WTC11 (cell line): ENCODE measurements around the gene CFAP77. TPM values are rescaled to one million over a fixed set of nuclear protein-coding genes. Genes with fewer than 3 reads are reported as not detected.
A peak's percentile ranks its signal among the peaks of the same experiment; 100 is the strongest.

Experiments used
- ATAC-seq: fragments of 200-7000 bp; cut with Tn5 transposase; 2 replicates; pipeline ENCODE4 v1.10.0; 2021; ENCODE audit warnings: mild to moderate bottlenecking, moderate library complexity
- CTCF ChIA-PET: fragments of 300-600 bp; sonication (Branson Sonifier 250); formaldehyde crosslinking; loops from one replicate; lab custom pipeline; 2021; ENCODE audit warnings: antibody characterized with exemption; lab: Charles Lee
- POLR2A ChIA-PET: fragments of 350-600 bp; sonication (Branson Sonifier 250); formaldehyde crosslinking; loops from one replicate; lab custom pipeline; 2021; ENCODE audit warnings: antibody characterized with exemption; lab: Charles Lee
- DNase-seq: peaks from one replicate; pipeline ENCODE4 v3.0.0; 2021; ENCODE audit warnings: low spot score
- H3K27ac Mint-ChIP-seq: 2 replicates; pipeline ENCODE4 v1.8.0; 2021; ENCODE audit warnings: mixed read lengths
- H3K27me3 Mint-ChIP-seq: 2 replicates; pipeline ENCODE4 v1.8.0; 2021; ENCODE audit warnings: low read depth, mild to moderate bottlenecking, moderate library complexity, mixed read lengths
- H3K36me3 Mint-ChIP-seq: 2 replicates; pipeline ENCODE4 v1.8.0; 2021; ENCODE audit warnings: mixed read lengths
- H3K4me1 Mint-ChIP-seq: 2 replicates; pipeline ENCODE4 v1.8.0; 2022; ENCODE audit warnings: mixed read lengths
- H3K4me3 Mint-ChIP-seq: 2 replicates; pipeline ENCODE4 v1.8.0; 2021; ENCODE audit warnings: mild to moderate bottlenecking, moderate library complexity, mixed read lengths
- H3K9me3 Mint-ChIP-seq: 2 replicates; pipeline ENCODE4 v1.8.0; 2021; ENCODE audit warnings: mixed read lengths
- ATF1 ChIP-seq: sonication (generic); formaldehyde crosslinking; IDR thresholded peaks from 2 replicates; pipeline ENCODE4 v1.8.1; 2023; ENCODE audit warnings: mild to moderate bottlenecking, moderate library complexity, missing genetic modification reagents
- CREM ChIP-seq: sonication (generic); formaldehyde crosslinking; IDR thresholded peaks from 2 replicates; pipeline ENCODE4 v1.8.1; 2022; ENCODE audit warnings: mild to moderate bottlenecking, missing genetic modification reagents, moderate library complexity
- FOXJ3 ChIP-seq: sonication (generic); formaldehyde crosslinking; IDR thresholded peaks from 2 replicates; pipeline ENCODE4 v1.9.0; 2021; ENCODE audit warnings: missing genetic modification reagents, mild to moderate bottlenecking, borderline replicate concordance
- FOXP1 ChIP-seq: sonication (generic); formaldehyde crosslinking; IDR thresholded peaks from 2 replicates; pipeline ENCODE4 v1.8.0; 2022; ENCODE audit warnings: missing genetic modification reagents, mild to moderate bottlenecking, moderate library complexity, borderline replicate concordance
- FOXP4 ChIP-seq: sonication (generic); formaldehyde crosslinking; IDR thresholded peaks from 2 replicates; pipeline ENCODE4 v1.8.0; 2022; ENCODE audit warnings: mild to moderate bottlenecking, missing genetic modification reagents
- GRHL2 ChIP-seq: fragments of 250-450 bp; sonication (Bioruptor Pico); IDR thresholded peaks from 2 replicates; pipeline ENCODE4 v1.8.0; 2022; ENCODE audit warnings: mild to moderate bottlenecking, moderate library complexity; ENCODE audit not compliant: insufficient replicate concordance, severe bottlenecking
- NFE2L1 ChIP-seq: sonication (generic); formaldehyde crosslinking; IDR thresholded peaks from 2 replicates; pipeline ENCODE4 v1.8.1; 2023; ENCODE audit warnings: missing genetic modification reagents
- RORB ChIP-seq: fragments of 250-450 bp; sonication (Bioruptor Pico); IDR thresholded peaks from 2 replicates; pipeline ENCODE4 v1.9.0; 2021; ENCODE audit warnings: mild to moderate bottlenecking
- ZNF671 ChIP-seq: fragments of 250-450 bp; sonication (Bioruptor Pico); IDR thresholded peaks from 2 replicates; pipeline ENCODE4 v1.8.0; 2021; ENCODE audit warnings: mild to moderate bottlenecking
- total RNA-seq: library from RNA; stranded (reverse); gene quantifications from 3 replicates; pipeline ENCODE4 v1.2.3, GENCODE V29; 2021
- TF ChIP-seq, protein P1 (sequence below): sonication (generic); formaldehyde crosslinking; IDR thresholded peaks from 2 replicates; pipeline ENCODE4 v1.8.0; 2023; ENCODE audit warnings: mild to moderate bottlenecking, missing genetic modification reagents

The CFAP77 gene
- total RNA-seq, 1 experiment from 2014 or later = 1.2 TPM

- CTCF ChIA-PET = interaction anchor here (1.0 kb wide), 1 partner anchor 12 kb away, joined by 3 read pairs; no protein-coding TSS in a partner anchor
These were observed 24.9 kb downstream of the CFAP77 start for GRCh38 chr9:132434881-132435280.

DNA sequence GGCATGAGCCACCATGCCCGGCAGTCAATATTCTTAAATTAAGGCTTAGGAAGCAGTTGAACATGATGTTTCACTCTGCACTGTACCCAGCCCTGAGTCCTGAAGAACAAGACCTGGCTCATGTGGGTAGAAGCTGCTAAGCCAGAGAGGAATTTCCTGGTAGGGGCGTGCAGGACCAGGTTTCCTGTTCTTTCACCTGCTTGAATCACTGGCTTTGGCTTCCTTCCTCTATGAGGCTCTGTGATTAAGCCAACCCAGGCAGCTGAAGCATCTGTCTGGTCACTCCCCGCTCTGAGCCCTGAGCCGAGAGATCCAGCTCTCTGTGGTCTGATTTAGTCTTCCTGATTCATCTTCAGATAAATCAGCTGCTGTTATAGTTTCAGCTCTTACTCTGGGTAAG, 29.1 kb downstream of the CFAP77 start:
- DNase-seq (no peak), ATAC-seq (no peak)
- TF ChIP-seq NFE2L1 (CRISPR knock-in tag) = no peak
- Mint-ChIP-seq H3K4me1 (peaks cover 27% of the 10 kb centered on the region), H3K27ac (no peak overlapping the region), H3K9me3 (no peaks in the 10 kb centered on the region), H3K36me3 (no peaks in the 10 kb centered on the region), H3K27me3 (no peaks in the 10 kb centered on the region; the same call in 1 of the 2 replicates), H3K4me3 (no peak overlapping the region)
- ChIA-PET CTCF (interaction anchor here (0.6 to 2.9 kb wide), 3 partner anchors 13 to 625 kb away, joined by 3 to 10 read pairs (median 4); no protein-coding TSS in a partner anchor), POLR2A (no interaction called here)

More at GRCh38 chr9:132434881-132435280, 24.9 kb downstream of the CFAP77 start:
- no peaks in the 10 kb centered on the region; the same call in 1 of the 2 replicates for H3K27me3 Mint-ChIP-seq
- no peaks in the 10 kb centered on the region for H3K9me3 Mint-ChIP-seq
- TF ChIP-seq GRHL2 (CRISPR knock-in tag) (no peak), FOXP4 (no peak), FOXJ3 (CRISPR knock-in tag) (no peak), CREM (CRISPR knock-in tag) (no peak), ZNF671 (CRISPR knock-in tag) (no peak), RORB (CRISPR knock-in tag) (no peak), FOXP1 (CRISPR knock-in tag) (no peak)
- TF ChIP-seq, all 79 proteins: peak for 0
- POLR2A ChIA-PET = no interaction called here
- Mint-ChIP-seq H3K27ac (no peak overlapping the region), H3K4me1 (peaks cover 11% of the 10 kb centered on the region), H3K36me3 (no peaks in the 10 kb centered on the region), H3K4me3 (no peak overlapping the region)
- DNase-seq (no peak), ATAC-seq (no peak)

- H3K27ac Mint-ChIP-seq = 0 out of 2 replicates have a peak overlapping the region, but pooled peaks have one; percentile 8
- ATAC-seq = no peak
- no peaks in the 10 kb centered on the region for H3K9me3 Mint-ChIP-seq
- H3K4me3 Mint-ChIP-seq = no peak overlapping the region
- H3K36me3 Mint-ChIP-seq = no peaks in the 10 kb centered on the region
- CTCF ChIA-PET = interaction anchor here (1.0 to 2.9 kb wide), 2 partner anchors 12 to 106 kb away, joined by 3 to 10 read pairs; no protein-coding TSS in a partner anchor
- H3K27me3 Mint-ChIP-seq = no peaks in the 10 kb centered on the region; the same call in 1 of the 2 replicates
- POLR2A ChIA-PET = no interaction called here
- TF ChIP-seq ATF1 = no peak
- TF ChIP-seq, protein P1, sequence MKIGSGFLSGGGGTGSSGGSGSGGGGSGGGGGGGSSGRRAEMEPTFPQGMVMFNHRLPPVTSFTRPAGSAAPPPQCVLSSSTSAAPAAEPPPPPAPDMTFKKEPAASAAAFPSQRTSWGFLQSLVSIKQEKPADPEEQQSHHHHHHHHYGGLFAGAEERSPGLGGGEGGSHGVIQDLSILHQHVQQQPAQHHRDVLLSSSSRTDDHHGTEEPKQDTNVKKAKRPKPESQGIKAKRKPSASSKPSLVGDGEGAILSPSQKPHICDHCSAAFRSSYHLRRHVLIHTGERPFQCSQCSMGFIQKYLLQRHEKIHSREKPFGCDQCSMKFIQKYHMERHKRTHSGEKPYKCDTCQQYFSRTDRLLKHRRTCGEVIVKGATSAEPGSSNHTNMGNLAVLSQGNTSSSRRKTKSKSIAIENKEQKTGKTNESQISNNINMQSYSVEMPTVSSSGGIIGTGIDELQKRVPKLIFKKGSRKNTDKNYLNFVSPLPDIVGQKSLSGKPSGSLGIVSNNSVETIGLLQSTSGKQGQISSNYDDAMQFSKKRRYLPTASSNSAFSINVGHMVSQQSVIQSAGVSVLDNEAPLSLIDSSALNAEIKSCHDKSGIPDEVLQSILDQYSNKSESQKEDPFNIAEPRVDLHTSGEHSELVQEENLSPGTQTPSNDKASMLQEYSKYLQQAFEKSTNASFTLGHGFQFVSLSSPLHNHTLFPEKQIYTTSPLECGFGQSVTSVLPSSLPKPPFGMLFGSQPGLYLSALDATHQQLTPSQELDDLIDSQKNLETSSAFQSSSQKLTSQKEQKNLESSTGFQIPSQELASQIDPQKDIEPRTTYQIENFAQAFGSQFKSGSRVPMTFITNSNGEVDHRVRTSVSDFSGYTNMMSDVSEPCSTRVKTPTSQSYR (CRISPR knock-in tag) = no peak
- TF ChIP-seq, all 79 proteins: peak for 0
- H3K4me1 Mint-ChIP-seq = peaks cover 16% of the 10 kb centered on the region
- DNase-seq = no peak
These were observed 30.7 kb downstream of the CFAP77 start for GRCh38 chr9:132440735-132441134.

DNA sequence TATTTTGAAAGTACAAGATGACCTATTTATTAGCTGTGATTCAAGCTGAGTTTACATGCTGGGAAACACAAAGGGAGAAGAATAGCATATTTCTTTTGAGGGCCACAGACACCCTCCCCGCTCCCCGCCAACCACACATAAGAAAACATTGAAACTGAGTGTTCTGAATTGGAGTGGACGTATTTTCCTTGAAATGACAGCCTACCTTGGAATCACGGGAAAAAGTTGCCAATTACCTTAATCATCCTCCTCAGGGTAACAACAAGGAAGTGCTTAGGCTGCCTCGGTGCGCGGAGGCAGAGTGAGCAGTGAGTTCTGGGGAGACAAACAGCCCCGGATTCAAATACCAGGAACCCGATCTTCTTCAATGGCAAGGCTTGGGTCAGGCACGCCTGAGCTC, 31.4 kb downstream of the CFAP77 start:
- no peak for TF ChIP-seq NFE2L1 (CRISPR knock-in tag)
- TF ChIP-seq, all 79 proteins: peak for 0
- Mint-ChIP-seq H3K4me1 (peaks cover 16% of the 10 kb centered on the region), H3K36me3 (no peaks in the 10 kb centered on the region), H3K27me3 (no peaks in the 10 kb centered on the region; the same call in 1 of the 2 replicates), H3K9me3 (peaks cover 5% of the 10 kb centered on the region; the same call in 1 of the 2 replicates), H3K4me3 (no peak overlapping the region), H3K27ac (0 out of 2 replicates have a peak overlapping the region, but pooled peaks have one; percentile 8)
- DNase-seq (no peak), ATAC-seq (no peak)
- ChIA-PET CTCF (interaction anchor here (1.0 to 2.9 kb wide), 2 partner anchors 11 to 105 kb away, joined by 3 to 10 read pairs; no protein-coding TSS in a partner anchor), POLR2A (interaction anchor here (0.5 kb wide), 1 partner anchor 135 kb away, joined by 6 read pairs; no protein-coding TSS in a partner anchor)
